Panc1 (cell line): ENCODE measurements around the gene HCRTR1.

ENCODE experiments used
- POLR2AphosphoS5 ChIP-seq: IDR thresholded peaks from 2 replicates; pipeline ENCODE4 v1.6.1; 2012; ENCODE audit warnings: mild to moderate bottlenecking, low read depth, low read length, moderate library complexity
- TF ChIP-seq, protein P1 (sequence below): fragments of 450-650 bp; IDR thresholded peaks from 2 replicates; pipeline ENCODE4 v1.5.1; 2017; ENCODE audit warnings: mild to moderate bottlenecking
- TF ChIP-seq, protein P2 (sequence below), 2 experiments: IDR thresholded peaks; 2 replicates each; pipeline ENCODE4 v1.6.1; 2011 to 2012; ENCODE audit warnings: low read depth in 2 of 2, control low read depth in 1 of 2, low read length in 1 of 2, mild to moderate bottlenecking in 1 of 2, moderate library complexity in 1 of 2; ENCODE audit not compliant: insufficient read depth in 1 of 2

DNA sequence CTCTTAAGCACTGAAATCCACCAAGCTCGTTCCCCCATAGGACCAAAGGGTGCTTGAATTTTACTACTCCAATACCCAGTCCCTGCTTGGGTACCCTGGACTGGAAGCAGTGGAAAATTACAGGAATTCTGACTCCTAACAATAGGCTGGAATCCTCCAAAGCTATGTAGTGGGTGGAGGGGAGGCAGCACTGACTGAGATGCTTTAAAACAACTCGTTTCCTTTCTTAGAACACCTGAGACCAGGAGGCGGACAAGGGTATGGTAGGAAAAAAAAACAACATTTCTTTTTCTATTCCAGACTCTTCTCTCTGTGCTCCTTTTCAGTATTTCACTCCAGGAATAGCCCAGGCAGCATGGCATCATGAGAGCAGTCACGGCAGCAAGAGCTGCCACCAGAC, 24.9 kb downstream of the HCRTR1 start:
- TF ChIP-seq, protein P1, sequence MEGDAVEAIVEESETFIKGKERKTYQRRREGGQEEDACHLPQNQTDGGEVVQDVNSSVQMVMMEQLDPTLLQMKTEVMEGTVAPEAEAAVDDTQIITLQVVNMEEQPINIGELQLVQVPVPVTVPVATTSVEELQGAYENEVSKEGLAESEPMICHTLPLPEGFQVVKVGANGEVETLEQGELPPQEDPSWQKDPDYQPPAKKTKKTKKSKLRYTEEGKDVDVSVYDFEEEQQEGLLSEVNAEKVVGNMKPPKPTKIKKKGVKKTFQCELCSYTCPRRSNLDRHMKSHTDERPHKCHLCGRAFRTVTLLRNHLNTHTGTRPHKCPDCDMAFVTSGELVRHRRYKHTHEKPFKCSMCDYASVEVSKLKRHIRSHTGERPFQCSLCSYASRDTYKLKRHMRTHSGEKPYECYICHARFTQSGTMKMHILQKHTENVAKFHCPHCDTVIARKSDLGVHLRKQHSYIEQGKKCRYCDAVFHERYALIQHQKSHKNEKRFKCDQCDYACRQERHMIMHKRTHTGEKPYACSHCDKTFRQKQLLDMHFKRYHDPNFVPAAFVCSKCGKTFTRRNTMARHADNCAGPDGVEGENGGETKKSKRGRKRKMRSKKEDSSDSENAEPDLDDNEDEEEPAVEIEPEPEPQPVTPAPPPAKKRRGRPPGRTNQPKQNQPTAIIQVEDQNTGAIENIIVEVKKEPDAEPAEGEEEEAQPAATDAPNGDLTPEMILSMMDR: no peak
- TF ChIP-seq, protein P2, sequence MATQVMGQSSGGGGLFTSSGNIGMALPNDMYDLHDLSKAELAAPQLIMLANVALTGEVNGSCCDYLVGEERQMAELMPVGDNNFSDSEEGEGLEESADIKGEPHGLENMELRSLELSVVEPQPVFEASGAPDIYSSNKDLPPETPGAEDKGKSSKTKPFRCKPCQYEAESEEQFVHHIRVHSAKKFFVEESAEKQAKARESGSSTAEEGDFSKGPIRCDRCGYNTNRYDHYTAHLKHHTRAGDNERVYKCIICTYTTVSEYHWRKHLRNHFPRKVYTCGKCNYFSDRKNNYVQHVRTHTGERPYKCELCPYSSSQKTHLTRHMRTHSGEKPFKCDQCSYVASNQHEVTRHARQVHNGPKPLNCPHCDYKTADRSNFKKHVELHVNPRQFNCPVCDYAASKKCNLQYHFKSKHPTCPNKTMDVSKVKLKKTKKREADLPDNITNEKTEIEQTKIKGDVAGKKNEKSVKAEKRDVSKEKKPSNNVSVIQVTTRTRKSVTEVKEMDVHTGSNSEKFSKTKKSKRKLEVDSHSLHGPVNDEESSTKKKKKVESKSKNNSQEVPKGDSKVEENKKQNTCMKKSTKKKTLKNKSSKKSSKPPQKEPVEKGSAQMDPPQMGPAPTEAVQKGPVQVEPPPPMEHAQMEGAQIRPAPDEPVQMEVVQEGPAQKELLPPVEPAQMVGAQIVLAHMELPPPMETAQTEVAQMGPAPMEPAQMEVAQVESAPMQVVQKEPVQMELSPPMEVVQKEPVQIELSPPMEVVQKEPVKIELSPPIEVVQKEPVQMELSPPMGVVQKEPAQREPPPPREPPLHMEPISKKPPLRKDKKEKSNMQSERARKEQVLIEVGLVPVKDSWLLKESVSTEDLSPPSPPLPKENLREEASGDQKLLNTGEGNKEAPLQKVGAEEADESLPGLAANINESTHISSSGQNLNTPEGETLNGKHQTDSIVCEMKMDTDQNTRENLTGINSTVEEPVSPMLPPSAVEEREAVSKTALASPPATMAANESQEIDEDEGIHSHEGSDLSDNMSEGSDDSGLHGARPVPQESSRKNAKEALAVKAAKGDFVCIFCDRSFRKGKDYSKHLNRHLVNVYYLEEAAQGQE (IDR thresholded peaks at IDR 0.05; ENCODE audit: insufficient read depth in 1 of 2, low read depth in 2 of 2, low read length in 1 of 2): no peak
- no peak for TF ChIP-seq POLR2AphosphoS5
